Measurements from ENCODE around the gene C3orf20. TPM values are rescaled to one million over a fixed set of nuclear protein-coding genes. Genes with fewer than 3 reads are reported as not detected.

Gene C3orf20
- total RNA-seq, 1 experiment from 2014 or later = 0.28 TPM

DNA sequence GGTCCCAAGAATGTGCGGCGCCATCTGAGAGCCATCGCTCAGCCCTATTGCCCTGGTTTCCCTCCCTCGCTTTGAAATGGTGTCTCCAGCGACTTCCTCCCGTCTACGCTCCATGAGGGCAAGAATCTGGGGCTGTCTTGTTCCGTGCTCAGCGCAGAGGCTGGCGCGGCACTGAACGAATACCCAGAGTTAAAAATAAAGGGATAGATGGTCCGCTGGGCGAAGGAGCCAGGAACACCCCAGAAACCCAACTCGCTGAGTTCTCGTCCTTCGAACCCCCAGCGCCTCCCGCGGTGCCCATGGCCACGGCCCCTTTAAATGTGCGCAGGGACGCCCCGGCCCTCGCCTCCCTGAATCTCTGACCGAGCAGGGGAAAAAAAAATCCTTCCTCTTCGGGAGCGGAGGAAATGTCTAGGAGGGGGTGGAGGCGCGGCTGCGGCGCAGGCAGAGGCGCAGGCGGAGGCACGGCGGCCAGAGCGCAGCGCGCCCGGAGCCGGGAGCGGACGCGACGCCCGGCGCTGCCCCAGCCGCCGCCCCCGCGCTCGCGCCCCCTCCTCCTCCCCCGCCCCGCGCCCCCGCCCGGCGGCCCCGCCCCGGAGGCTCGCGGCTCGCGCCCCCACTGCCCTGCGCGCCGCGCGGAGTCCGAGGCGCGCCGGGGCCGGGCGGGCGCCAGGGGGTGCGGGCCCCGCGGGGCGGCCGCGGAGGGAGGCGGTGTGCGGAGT is 135.3 kb downstream of the C3orf20 start:
- no peak overlapping the region for H3K27ac Mint-ChIP-seq (ENCODE audit: unreplicated experiment)
- peaks cover 11% of the 10 kb centered on the region for H3K4me1 Mint-ChIP-seq (ENCODE audit: low read depth, unreplicated experiment)
- CTCF ChIA-PET = no interaction called here
- no TSS peak for BruUV-seq (replicated peaks)
- peak overlapping the region; percentile 34 for H3K4me3 Mint-ChIP-seq (ENCODE audit: low read depth, unreplicated experiment)
- intact Hi-C loops (cut with micrococcal nuclease; ENCODE audit: unreplicated experiment) = no loop called here
- DNase-seq = peak; percentile 7
- peaks cover 68% of the 10 kb centered on the region for H3K27me3 Mint-ChIP-seq (ENCODE audit: unreplicated experiment)
- H3K36me3 Mint-ChIP-seq (ENCODE audit: insufficient read depth, unreplicated experiment) = peaks cover 4% of the 10 kb centered on the region
- no peaks in the 10 kb centered on the region for H3K9me3 Mint-ChIP-seq (ENCODE audit: low read depth, unreplicated experiment)
- TF ChIP-seq, protein P1, sequence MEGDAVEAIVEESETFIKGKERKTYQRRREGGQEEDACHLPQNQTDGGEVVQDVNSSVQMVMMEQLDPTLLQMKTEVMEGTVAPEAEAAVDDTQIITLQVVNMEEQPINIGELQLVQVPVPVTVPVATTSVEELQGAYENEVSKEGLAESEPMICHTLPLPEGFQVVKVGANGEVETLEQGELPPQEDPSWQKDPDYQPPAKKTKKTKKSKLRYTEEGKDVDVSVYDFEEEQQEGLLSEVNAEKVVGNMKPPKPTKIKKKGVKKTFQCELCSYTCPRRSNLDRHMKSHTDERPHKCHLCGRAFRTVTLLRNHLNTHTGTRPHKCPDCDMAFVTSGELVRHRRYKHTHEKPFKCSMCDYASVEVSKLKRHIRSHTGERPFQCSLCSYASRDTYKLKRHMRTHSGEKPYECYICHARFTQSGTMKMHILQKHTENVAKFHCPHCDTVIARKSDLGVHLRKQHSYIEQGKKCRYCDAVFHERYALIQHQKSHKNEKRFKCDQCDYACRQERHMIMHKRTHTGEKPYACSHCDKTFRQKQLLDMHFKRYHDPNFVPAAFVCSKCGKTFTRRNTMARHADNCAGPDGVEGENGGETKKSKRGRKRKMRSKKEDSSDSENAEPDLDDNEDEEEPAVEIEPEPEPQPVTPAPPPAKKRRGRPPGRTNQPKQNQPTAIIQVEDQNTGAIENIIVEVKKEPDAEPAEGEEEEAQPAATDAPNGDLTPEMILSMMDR (IDR thresholded peaks at IDR 0.05; ENCODE audit: unreplicated experiment) = no peak

DNA sequence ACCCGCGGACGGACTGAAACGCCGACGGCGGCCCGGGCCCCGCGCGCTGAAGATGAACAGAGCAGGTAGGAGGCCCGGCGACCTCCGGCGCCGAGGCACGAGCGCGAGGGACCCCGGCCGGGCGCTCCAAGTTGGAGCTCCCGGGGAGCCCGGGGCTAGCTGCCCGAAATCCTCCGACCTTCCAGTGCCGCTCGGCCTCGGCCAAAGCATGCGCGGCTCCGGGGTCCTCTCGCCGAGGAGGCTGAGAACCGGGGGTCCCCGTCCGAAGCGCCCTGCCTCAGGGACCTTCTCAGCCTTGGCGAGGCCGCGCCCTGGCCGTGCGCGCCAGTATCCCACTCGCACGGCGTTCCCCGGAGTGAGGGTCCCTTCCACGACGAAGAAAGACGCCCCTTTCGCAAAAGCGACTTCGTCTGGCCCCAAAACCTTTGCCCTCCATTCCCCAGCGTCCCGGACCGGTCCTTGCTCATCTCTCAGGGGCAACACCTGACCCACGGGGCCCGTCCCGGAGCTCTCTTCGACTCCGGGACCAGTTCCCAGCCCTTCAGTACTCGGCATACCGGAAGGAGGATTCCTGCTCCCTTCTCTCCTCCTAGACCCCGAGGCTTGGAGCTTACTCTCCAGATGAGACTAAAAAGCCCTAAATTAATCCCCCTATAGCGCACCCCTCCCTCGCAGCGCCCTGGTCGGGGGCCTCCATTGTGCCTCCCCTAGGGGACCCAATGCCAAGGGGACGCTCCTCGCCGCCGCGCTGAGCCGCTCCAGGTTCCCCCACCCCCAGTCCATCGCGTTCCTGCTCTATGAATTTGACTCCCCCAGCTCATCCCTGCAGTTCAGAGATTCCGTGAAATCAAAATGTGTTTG is 136.1 kb downstream of the C3orf20 start:
- Mint-ChIP-seq H3K36me3 (ENCODE audit: insufficient read depth, unreplicated experiment) (peaks cover 4% of the 10 kb centered on the region), H3K4me3 (ENCODE audit: low read depth, unreplicated experiment) (peak overlapping the region; percentile 36), H3K27ac (ENCODE audit: unreplicated experiment) (no peak overlapping the region), H3K27me3 (ENCODE audit: unreplicated experiment) (peaks cover 73% of the 10 kb centered on the region), H3K9me3 (ENCODE audit: low read depth, unreplicated experiment) (no peaks in the 10 kb centered on the region), H3K4me1 (ENCODE audit: low read depth, unreplicated experiment) (peaks cover 8% of the 10 kb centered on the region)
- TF ChIP-seq, protein P1 (IDR thresholded peaks at IDR 0.05; ENCODE audit: unreplicated experiment) = no peak
- no peak for DNase-seq
- CTCF ChIA-PET = no interaction called here
- BruUV-seq (replicated peaks) = no TSS peak
- intact Hi-C loops (cut with micrococcal nuclease; ENCODE audit: unreplicated experiment) = no loop called here

DNA sequence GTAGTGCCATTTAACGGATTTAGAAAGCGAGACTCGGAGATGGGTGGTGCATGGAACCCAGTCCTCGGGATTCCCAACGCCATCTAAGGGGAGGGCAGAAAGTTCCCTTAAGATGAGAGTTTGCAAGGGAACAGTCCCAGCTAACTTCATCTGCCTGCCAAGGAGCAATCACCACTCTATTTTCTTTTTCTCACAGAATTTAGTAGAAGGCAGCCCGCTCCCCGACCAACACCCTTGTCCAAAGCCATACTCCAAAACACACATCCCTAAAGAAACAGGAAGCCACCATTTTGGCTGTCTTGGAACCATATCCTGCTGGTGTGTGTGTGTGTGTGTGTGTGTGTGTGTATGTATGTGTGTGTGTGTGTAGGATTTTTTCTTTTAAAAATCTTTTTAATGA is 136.7 kb downstream of the C3orf20 start:
- peaks cover 5% of the 10 kb centered on the region for H3K4me1 Mint-ChIP-seq (ENCODE audit: low read depth, unreplicated experiment)
- no peak overlapping the region for H3K27ac Mint-ChIP-seq (ENCODE audit: unreplicated experiment)
- H3K36me3 Mint-ChIP-seq (ENCODE audit: insufficient read depth, unreplicated experiment) = peaks cover 4% of the 10 kb centered on the region
- TF ChIP-seq, protein P1 (IDR thresholded peaks at IDR 0.05; ENCODE audit: unreplicated experiment) = no peak
- H3K27me3 Mint-ChIP-seq (ENCODE audit: unreplicated experiment) = peaks cover 73% of the 10 kb centered on the region
- BruUV-seq (replicated peaks) = no TSS peak
- peak overlapping the region; percentile 36 for H3K4me3 Mint-ChIP-seq (ENCODE audit: low read depth, unreplicated experiment)
- DNase-seq = no peak
- no peaks in the 10 kb centered on the region for H3K9me3 Mint-ChIP-seq (ENCODE audit: low read depth, unreplicated experiment)
- intact Hi-C loops (cut with micrococcal nuclease; ENCODE audit: unreplicated experiment) = no loop called here
- CTCF ChIA-PET = no interaction called here

DNA sequence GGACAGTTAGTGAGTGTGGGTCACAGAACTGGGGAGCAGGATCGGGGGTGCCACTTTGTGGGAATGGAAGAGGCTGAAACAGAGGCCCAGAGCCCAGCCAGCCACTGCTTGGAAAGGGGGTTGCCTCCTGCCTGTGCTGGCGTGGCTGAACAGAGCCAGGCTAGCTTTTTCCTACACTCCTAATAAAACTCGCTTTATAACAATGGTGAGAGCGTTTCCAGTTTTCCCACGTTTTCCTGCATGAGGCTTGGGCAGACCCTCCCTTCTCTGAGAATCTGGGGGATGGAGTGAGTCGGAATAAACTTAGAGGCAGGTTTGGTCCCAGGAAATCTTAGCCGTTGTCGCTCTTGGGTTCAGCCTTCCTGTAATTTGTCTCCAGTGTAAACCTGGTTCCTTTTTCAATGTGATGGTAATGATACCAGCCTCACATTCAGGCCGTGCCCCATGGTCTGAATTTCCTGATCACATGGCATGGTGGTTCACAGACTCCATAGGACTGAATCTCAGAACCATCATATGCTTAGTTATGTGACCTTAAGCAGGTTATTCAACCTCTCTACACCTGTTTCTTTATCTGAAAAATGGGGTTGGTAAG is 137.4 kb downstream of the C3orf20 start:
- Mint-ChIP-seq H3K27me3 (ENCODE audit: unreplicated experiment) (peaks cover 76% of the 10 kb centered on the region), H3K9me3 (ENCODE audit: low read depth, unreplicated experiment) (no peaks in the 10 kb centered on the region), H3K27ac (ENCODE audit: unreplicated experiment) (no peak overlapping the region), H3K4me1 (ENCODE audit: low read depth, unreplicated experiment) (no peaks in the 10 kb centered on the region), H3K36me3 (ENCODE audit: insufficient read depth, unreplicated experiment) (peaks cover 4% of the 10 kb centered on the region), H3K4me3 (ENCODE audit: low read depth, unreplicated experiment) (no peak overlapping the region)
- intact Hi-C loops (cut with micrococcal nuclease; ENCODE audit: unreplicated experiment) = no loop called here
- TF ChIP-seq, protein P1 (IDR thresholded peaks at IDR 0.05; ENCODE audit: unreplicated experiment) = no peak
- CTCF ChIA-PET = no interaction called here
- no TSS peak for BruUV-seq (replicated peaks)
- no peak for DNase-seq

All from Calu3 (cell line).